Measurements from ENCODE around the gene UCMA. TPM values are rescaled to one million over a fixed set of nuclear protein-coding genes. Genes with fewer than 3 reads are reported as not detected.

UCMA gene
- total RNA-seq, 1 donor from 2014 or later = not detected

GRCh38 chr10:13182424-13182823 is 51.8 kb downstream of the UCMA start:
- Mint-ChIP-seq H3K27me3 (no peaks in the 10 kb centered on the region), H3K27ac (no peak overlapping the region), H3K4me1 (ENCODE audit: low read depth) (no peaks in the 10 kb centered on the region), H3K36me3 (ENCODE audit: insufficient read depth) (peaks cover 15% of the 10 kb centered on the region), H3K4me3 (ENCODE audit: low read depth) (no peak overlapping the region), H3K9me3 (ENCODE audit: low read depth) (peaks cover 3% of the 10 kb centered on the region)
- no peak for TF ChIP-seq CTCF (IDR thresholded peaks at IDR 0.05; ENCODE audit: unreplicated experiment)
- DNase-seq (ENCODE audit: low spot score, unreplicated experiment) = no peak

- DNase-seq (ENCODE audit: low spot score, unreplicated experiment) = no peak
- no peaks in the 10 kb centered on the region for H3K27me3 Mint-ChIP-seq
- H3K4me1 Mint-ChIP-seq (ENCODE audit: low read depth) = no peaks in the 10 kb centered on the region
- H3K4me3 Mint-ChIP-seq (ENCODE audit: low read depth) = no peak overlapping the region
- no peak overlapping the region for H3K27ac Mint-ChIP-seq
- TF ChIP-seq CTCF (IDR thresholded peaks at IDR 0.05; ENCODE audit: unreplicated experiment) = no peak
- peaks cover 5% of the 10 kb centered on the region for H3K36me3 Mint-ChIP-seq (ENCODE audit: insufficient read depth)
- no peaks in the 10 kb centered on the region for H3K9me3 Mint-ChIP-seq (ENCODE audit: low read depth)
Measured at GRCh38 chr10:13180788-13181187, 53.4 kb downstream of the UCMA start.

- no peak for DNase-seq (ENCODE audit: low spot score, unreplicated experiment)
- peaks cover 6% of the 10 kb centered on the region for H3K36me3 Mint-ChIP-seq (ENCODE audit: insufficient read depth)
- no peaks in the 10 kb centered on the region for H3K4me1 Mint-ChIP-seq (ENCODE audit: low read depth)
- no peak overlapping the region for H3K27ac Mint-ChIP-seq
- H3K4me3 Mint-ChIP-seq (ENCODE audit: low read depth) = no peak overlapping the region
- no peak for TF ChIP-seq CTCF (IDR thresholded peaks at IDR 0.05; ENCODE audit: unreplicated experiment)
- H3K27me3 Mint-ChIP-seq = no peaks in the 10 kb centered on the region
- H3K9me3 Mint-ChIP-seq (ENCODE audit: low read depth) = no peaks in the 10 kb centered on the region
Measured at GRCh38 chr10:13173616-13174015, 60.6 kb downstream of the UCMA start.

Other genes with a start within 250 kb of the UCMA start
- gene CCDC3, start 232.7 kb downstream of the UCMA start, total RNA-seq = 1.1 and 1.6 TPM in 2 replicates
- gene OPTN, start 134.2 kb downstream of the UCMA start, total RNA-seq = 6.2 and 6.8 TPM in 2 replicates
- gene MCM10, start 72.8 kb downstream of the UCMA start, total RNA-seq = 20.2 and 21.4 TPM in 2 replicates
- gene PHYH, start 65.7 kb upstream of the UCMA start, total RNA-seq = 19.0 and 19.9 TPM in 2 replicates
- 117 and 127 TPM in 2 replicates for gene SEPHS1, start 113.9 kb upstream of the UCMA start, total RNA-seq